ENCODE measurements around the gene CDH13. TPM values are rescaled to one million over a fixed set of nuclear protein-coding genes. Genes with fewer than 3 reads are reported as not detected.

The CDH13 gene
- total RNA-seq, 1 donor from 2014 or later, result 25.7 TPM

DNA sequence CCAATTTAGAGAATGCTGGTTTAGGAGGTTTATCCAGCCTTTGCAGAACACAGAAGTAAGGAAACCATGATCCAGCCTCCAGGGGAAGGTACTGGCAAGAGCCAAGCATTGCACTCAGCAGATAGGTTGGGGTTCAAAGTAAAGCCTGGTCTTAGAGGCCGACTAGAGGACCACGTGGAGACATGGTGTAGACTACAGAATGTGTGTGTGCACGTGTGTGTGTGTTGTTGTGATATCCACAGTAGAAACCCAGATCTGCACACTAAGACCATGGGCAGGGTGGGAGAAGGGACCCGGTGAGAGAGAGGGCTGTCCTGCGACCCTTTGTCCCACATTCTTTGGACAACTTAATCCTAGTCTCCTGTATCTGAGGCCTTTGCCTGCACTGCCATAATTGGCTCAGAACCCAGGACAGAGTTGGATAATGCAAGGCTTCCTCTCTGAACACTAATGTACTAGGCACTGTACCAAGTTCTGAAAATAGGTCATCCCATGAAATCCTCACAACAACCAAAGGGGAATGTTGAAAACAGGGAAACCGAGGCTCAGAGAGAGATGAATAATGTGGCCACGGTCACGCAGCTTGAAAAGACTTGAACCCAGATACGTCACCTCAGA is 855.9 kb downstream of the CDH13 start:
- DNase-seq (ENCODE audit: low spot score in 2 of 2) (no peak), FAIRE-seq (no peak)

DNA sequence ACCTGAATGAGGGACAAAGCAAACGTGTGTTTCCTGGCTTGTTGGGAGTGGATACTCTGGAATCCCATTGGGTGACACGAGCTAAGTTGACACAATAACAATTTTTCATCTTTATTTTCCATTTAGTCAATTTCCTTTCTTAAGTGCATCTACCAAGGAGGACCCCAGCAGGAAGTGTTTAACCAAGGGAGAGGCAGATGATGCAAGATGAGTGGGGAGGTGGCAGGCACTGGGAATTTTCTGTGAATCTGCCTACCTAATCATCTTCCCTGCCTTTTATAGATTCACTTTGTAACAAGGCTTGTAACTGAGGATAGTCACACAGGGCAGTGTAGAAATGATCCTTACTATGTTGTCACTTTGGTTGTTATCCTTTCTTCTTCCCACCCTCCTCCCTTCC is 863.3 kb downstream of the CDH13 start:
- FAIRE-seq (no peak), DNase-seq (ENCODE audit: low spot score in 2 of 2) (no peak)

DNA sequence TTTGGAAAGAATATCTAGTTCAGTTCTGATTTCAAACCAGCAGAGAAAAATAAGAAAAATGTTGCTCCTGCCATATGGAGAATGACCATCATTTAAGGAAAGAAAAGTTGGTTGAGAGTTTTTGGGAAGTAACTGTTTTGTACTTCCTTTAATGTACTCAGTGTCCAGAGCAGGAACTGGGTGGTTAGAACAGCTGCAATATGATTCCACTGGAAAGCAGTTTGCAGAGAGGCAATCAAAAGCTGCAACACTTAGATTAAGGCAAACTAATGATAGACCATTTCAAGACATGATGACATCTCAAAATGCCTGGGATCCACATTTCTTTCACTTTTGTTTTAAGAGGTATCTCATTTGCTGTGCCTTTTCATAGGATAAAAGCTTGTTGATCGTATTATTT is 867.7 kb downstream of the CDH13 start:
- DNase-seq (ENCODE audit: low spot score in 2 of 2), result no peak
- no peak for FAIRE-seq

DNA sequence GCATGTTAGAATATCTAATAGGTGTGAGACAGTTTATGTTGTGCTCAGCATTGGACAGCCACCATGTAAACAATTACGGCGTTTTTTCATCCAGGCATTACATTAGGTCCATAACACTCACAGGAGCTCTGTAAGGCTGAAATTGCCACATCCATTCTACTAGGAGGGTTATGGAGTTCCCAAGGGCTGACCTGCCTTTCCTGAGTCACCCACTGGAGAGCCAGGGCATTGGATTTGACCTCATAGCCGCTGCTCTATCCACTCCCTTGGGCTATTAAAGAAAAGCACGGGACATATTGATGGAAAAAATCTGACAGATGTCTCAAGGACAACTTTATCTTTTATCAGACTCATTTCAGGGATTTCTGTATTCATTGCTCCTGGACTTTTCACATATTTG is 874.7 kb downstream of the CDH13 start:
- no peak for FAIRE-seq
- DNase-seq (ENCODE audit: low spot score in 2 of 2), result no peak

DNA sequence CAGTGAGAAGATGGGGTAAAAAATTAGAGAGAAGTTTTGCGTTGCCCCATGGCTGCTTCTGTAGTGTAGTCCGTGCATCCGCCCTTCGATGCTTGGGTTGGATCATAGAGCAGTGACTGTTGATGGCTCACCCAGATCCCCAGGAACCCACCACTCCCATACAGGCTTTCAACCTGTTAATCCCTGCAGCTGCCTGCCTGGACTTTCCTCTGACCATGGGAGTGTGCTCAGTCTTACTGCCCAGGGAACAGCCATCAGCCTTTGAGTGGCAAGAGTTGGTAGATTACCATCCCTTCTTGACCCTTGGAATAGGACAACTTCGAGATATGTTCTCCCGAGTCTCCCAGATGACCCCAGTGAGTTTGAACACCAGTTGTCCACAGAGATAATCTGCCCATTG is 881.5 kb downstream of the CDH13 start:
- no peak for DNase-seq (ENCODE audit: low spot score in 2 of 2)
- no peak for FAIRE-seq

DNA sequence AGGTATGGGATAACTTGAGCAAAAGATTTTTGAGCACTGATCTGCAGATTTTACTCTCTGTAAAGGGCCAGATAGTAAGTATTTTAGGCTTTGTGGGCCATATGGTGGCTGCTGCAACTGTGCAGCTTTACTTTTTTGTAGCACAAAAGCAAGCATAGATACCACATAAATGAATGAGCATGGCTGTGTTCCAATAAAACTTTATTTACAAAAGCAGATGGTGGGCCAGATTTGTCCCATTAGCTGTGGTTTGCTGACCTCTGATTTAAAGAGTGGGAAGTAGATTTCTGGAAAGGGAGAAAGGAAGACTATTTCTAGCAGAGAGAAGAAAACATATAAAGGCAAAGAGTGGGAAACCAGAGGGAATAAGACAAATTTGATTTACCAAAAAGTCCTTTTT is 882.5 kb downstream of the CDH13 start:
- FAIRE-seq (no peak), DNase-seq (ENCODE audit: low spot score in 2 of 2) (no peak)

DNA sequence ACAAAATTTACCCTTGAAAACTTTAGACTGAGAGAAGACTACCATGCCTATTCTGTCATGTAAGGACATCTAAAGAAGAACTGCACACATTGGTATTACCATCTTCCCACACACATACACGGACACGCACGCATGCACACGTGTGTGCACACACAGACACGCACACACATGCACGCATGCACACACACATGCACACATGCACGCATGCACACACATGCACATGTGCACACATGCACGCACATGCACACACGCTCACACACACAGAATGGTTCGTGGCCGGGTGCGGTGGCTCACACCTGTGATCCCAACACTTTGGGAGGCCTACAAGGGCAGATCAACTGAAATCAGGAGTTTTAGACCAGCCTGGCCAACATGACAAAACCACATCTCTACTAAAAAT is 884.1 kb downstream of the CDH13 start:
- no peak for FAIRE-seq
- no peak for DNase-seq (ENCODE audit: low spot score in 2 of 2)

DNA sequence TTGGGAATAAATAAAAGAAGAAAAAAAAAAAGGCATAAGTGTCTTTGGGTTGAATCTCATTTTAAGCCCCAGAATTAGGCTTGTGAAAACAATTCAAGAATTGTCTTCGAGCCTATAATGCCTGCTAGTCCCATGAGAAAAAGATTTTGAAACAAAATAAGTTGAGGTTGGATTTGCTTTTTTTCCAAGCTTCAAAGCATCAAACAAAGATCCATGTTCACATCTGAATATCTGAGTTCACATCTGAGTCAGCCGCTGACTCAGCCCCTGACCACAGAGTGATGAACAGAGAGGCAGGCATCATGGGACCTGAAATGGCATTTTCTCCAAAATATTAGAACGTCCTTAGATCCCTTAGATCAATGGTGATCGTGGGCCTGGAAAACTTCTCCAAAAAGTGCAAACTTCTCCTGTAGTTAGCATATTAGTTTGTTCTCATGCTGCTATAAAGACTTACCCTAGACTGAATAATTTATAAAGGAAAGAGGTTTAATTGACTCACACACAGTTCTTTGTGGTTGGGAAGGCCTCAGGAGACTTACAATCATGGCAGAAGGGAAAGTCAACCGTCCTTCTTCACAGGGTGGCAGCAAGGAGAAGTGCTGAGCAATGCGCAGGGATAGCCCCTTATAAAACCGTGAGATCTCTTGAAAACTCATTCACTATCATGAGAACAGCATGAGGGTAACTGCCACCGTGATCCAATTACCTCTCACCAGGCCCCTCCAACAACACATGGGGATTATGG is 886.4 kb downstream of the CDH13 start:
- FAIRE-seq, result no peak
- no peak for DNase-seq (ENCODE audit: low spot score in 2 of 2)

DNA sequence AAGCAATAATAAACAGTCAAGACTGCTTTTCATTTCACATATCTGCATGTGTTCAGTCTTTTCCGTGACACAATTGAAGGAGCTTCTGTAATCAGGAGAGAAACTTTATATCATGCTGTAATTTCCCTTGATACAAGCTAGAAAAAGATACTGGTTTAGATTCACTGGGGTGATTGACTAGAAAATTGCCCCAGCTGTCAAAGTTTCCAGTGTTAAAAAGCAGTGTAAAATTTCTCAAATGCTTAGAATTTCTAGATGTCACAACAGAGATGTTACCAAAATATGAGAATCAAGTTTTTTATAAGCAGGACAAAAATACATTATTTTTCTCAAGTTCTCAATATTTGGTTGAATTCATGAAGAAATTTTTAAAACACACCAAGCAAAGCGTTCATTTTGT is 888.6 kb downstream of the CDH13 start:
- FAIRE-seq, result no peak
- no peak for DNase-seq (ENCODE audit: low spot score in 2 of 2)

DNA sequence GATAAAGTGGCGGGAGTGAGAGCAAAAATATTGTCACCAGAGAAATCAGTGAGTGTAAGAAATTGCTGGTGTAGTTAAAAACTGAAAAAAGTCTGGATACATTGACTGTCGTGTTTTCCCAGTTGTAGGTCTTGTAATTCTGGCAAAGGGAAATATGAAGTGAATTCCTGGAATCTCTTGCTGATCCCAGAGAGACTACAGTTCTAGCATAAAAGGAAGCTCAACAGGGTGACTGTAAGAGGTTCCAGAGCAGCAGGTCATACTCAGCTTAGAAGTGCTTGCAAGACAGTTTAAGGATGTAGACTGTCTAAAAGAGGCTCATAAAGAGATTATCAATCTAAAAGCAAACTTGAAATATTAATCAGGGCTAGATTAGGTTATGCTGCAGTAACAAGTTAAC is 890.2 kb downstream of the CDH13 start:
- no peak for DNase-seq (ENCODE audit: low spot score in 2 of 2)
- no peak for FAIRE-seq

DNA sequence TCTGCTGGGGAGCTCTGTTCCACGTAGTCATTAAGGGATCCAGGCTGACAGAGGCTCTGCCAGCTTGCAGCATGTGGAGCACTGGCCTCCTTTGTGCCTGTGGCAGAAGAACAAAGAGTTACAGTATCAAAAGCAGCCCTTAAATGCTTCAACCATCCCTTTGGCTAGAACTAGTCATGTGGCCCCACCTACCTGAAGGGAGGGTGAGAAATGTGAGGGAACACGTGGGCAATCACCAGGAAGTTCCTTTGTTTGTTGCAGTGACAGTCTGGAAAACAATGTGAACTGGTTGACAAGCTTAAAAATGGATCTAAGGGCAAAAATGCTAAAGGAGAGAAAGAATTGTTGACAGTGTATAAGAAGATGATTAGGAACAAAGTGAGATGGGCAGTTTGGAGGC is 890.6 kb downstream of the CDH13 start:
- no peak for FAIRE-seq
- DNase-seq (ENCODE audit: low spot score in 2 of 2), result no peak

DNA sequence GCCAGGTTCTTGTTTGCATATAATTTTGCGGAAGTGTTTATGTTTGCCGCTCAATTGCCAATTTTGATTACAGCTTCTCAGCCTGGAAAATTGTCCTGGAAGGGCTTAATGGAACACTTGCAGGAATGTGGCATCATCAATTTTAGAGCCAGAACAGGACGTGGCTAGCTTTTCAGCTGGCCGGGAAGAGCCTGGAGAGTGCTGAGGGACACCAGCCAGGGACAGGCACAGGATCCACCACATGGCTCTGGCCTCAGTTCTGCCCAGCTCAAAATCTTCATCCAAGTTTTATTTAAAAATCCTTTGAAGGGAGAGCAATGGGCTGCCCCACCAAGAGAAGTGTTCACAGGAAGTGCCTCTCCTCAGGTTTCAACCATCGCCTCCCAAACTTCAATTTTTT is 893.8 kb downstream of the CDH13 start:
- no peak for DNase-seq (ENCODE audit: low spot score in 2 of 2)
- no peak for FAIRE-seq

DNA sequence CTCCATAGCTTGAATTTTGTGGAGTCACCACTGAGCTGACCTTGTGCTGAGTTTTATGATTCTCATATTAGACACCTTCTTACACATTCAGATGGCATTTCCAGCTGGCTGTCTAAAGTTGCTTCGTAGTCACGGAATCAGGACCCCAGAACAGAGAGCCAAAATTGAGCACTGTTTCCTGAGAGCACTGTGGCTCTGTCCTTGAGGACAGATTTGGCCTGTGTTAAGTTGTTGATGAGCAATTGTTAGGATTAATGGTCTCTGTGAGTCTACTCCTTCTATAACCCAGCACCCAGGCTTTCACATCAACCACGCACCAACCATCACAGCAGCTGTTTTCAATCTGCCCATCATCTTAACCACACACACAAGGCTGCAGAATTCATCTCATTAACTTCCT is 903.5 kb downstream of the CDH13 start:
- DNase-seq (ENCODE audit: low spot score in 2 of 2) (no peak), FAIRE-seq (no peak)

DNA sequence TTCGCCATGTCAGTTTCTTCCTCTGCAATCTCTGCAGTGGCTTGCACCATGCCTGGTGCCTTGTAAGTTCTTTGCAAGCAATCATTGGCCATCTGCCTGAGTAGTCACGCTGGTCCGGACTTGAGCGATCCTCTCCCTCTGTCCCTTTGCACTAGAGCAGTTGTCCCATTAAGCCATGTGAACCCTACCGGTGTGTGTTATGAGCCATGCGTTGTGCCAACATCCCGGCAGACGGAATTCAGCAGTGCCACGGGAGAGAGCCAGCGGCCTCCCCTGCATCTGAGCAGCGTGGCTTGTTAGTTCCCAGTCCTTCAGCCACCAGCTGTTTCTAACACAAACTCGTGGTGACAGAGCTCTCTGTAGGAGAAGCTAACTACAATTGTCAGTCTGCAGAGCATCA is 905.9 kb downstream of the CDH13 start:
- DNase-seq (ENCODE audit: low spot score in 2 of 2), result no peak
- no peak for FAIRE-seq

DNA sequence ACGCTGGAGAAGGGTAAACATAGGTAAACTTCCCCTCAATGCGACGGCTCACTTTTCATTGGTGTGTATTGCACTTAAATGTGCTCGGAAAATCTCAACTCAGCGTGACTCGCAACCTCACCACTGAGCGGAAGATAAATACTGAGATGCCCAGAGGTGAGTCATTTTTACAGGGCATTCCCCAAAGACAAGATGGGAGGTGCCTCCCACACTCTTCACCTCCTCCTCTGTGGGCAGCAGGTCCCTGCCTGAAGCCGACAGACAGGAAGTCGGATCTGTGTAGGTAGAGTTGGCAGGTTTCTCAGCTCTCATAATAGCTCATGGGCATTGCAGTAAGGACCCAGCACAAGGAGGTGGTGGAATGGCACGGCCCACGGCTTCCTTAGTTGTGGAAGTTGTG is 906.4 kb downstream of the CDH13 start:
- FAIRE-seq (no peak), DNase-seq (ENCODE audit: low spot score in 2 of 2) (peak in 1 of 2 donors; percentile 7)

DNA sequence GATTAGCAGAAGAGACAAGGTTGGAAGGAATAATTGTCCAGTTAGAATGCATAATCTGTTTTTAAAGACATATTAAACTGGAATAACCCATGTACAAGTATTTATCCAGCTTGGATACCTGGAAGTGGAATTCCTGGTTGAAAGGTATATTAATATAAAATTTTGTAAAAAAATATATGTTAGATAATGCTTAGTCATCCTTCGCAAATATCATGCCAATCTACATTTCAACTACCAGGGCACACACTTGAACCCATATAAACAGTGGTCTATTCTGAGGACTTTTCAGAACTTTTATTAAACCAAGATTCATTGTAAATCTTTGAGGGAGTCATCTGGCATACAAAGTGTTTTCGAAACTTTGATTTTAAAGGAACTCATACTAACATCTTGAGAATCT is 911.9 kb downstream of the CDH13 start:
- DNase-seq (ENCODE audit: low spot score in 2 of 2) (no peak), FAIRE-seq (no peak)

DNA sequence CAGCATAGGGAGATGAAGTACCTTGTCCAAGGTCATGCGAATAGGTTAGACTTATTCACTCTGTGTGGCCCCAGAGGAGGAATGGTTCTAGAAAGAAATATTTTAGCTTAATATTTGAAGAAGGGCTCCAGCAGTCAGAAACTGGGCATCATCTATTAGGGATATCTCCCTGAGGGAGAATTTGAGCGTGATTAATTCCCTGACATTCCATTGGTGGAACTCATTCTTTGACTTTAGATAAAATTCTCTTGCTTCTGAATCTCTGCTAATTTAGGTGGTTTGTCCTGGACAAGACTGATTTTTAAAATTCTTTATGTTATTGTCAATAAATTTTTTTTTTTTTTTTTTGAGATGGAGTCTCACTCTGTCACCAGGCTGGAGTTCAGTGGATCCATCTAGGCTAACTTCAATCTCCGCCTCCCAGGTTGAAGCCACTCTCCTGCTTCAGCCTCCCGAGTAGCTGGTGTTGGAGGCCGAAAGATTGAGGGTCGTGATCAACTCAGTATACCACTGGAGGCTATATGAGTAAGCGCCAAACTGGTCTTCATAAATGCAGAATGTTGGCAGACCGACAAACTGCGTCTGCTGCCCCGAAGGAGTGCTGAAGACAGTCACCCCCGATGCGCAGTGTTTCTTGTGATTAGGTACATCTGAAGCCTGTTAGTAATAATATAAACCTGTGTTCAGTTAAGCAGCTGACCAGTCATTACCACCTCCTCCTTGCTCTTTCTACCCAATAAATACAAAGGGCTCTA is 913.1 kb downstream of the CDH13 start:
- no peak for DNase-seq (ENCODE audit: low spot score in 2 of 2)
- FAIRE-seq, result no peak

DNA sequence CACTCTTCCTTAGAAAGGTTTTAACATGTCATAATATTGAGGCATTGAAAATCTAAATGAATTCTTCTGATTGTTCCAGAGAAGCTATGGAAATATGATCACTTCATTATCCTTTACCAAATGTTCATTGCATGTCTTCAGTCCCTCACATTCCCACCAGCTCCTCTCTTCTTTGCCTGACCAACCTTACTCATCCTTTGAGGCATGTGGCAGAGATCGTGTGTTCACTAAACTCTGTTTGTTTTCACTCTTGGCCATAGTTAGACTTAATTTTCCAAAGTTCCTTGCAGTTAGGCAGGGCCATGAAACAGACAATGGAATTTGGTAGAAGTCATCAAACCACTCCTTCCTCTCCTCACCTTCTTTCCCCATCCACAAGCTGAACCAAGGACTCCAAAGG is 914.5 kb downstream of the CDH13 start:
- DNase-seq (ENCODE audit: low spot score in 2 of 2), result no peak
- no peak for FAIRE-seq

DNA sequence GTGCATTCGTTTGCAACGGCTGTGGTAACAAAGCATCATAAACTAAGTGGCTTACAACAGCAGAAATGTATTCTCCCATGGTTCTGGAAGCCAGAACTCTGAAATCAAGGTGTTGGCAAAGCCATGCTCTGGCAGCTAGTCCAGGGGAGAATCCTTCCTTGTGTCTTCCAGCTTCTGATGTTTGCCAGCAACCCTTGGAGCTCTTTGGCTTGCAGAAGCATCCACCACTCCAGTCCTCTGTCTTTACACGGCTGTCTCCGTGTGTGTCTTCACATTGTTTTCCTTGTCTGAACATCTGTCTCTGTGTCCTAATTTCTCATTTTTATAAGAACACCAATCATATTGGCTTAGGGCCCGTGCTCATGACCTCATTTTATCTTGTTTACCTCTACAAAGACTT is 915.7 kb downstream of the CDH13 start:
- FAIRE-seq, result no peak
- no peak for DNase-seq (ENCODE audit: low spot score in 2 of 2)

DNA sequence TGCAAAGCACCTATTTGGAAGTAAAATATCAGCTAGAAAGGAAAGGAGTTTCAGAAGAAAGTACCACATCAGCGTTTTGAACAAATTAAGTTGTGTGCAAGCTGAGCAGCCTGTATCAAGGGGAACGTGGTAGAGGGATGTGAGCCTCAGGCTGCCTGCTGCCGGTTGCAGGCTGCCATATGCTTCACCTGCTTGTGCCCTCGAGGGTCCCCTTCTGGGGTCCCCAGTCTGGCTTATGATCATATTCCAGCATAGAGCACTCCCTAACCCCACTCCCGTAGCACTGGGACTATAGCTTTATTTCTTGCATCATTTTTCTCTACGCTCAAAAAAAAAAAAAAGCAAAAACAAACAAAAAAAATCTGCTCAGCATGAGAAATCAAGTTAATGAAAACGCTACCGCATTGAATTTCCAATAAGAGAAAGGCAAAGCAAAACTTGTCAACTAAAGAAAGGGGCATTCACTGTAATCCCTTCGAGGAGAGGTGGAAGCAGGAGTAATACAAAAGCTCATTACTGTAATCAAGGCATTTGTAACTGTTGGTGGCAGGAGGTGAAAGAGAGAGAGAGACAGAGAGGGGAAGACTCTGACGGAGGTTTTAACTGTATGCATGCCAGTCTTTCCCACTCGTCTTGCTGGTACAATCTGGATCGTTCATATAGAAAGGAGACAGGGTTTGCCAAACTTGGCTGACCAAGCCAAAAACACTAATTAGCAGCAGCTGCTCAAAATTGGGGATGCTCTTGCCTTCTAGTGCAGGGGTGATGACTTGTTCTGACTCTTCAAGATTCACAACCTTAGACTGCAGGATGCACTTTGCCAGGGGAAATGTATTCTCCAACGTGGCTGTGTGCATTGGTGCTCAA is 922.8 kb downstream of the CDH13 start:
- DNase-seq (ENCODE audit: low spot score in 2 of 2) (no peak), FAIRE-seq (no peak)

DNA sequence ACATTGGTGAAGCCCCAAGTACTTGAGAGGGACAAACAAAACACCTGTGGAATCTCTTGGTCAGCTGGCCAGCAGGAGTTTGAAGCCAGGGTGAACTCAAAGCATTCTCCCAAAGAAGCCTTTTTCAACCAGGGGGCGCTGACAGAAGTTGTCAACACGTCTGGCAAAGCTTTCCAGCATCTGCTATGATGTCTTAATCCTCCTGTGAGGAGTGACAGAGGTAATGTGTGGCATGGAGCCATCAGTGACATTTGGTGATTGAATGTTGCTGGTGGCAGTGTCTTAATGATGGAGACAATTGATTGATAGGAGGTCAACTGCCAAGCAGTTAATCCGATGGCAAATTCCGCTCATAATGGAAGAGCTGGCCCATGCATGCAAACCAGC is 923.4 kb downstream of the CDH13 start:
- FAIRE-seq (no peak), DNase-seq (ENCODE audit: low spot score in 2 of 2) (no peak)
